ENCODE data around the gene EML3.

DNA sequence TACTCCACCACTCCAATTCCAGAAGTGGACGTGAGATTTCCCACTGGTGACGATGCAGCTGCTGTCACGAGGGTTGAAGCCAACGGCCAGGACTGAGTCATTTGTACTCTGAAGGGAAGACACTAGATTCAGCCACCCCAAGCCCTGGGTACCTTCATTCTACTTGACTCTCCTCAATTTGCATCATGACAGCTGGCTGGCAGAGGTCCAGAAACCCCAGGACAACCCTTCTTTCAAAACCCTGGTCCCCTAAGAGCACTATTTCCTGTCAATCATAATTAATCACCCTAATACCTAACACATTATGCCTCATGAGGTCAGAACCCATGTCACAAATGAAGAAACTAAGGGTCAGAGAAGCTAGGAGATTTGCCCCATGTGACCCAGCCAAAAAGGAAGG, 4.9 kb downstream of the EML3 start:
- TF ChIP-seq CTCF (IDR thresholded peaks at IDR 0.05): no peak
- TF ChIP-seq EZH2 (IDR thresholded peaks at IDR 0.05): no peak
- TF ChIP-seq EZH2phosphoT487 (IDR thresholded peaks at IDR 0.05): no peak
